Skeletal muscle satellite cell (primary cell): Measurements from ENCODE around the gene OST4.
A peak's percentile ranks its signal among the peaks of the same experiment; 100 is the strongest.

ENCODE experiments used
- H3K27me3 ChIP-seq: 2 replicates; pipeline ENCODE4 v1.7.0; 2013; ENCODE audit warnings: low read length; ENCODE audit not compliant: control insufficient read depth, insufficient read depth
- H3K36me3 ChIP-seq: 2 replicates; pipeline ENCODE4 v1.7.0; 2013; ENCODE audit warnings: mild to moderate bottlenecking, control low read depth, low read length; ENCODE audit not compliant: insufficient read depth
- H3K4me1 ChIP-seq: 2 replicates; pipeline ENCODE4 v1.7.0; 2013; ENCODE audit warnings: low read length; ENCODE audit not compliant: control insufficient read depth, insufficient read depth
- H3K4me2 ChIP-seq: 2 replicates; pipeline ENCODE4 v1.7.0; 2013; ENCODE audit warnings: mild to moderate bottlenecking, low read length
- H3K4me3 ChIP-seq: 2 replicates; pipeline ENCODE4 v1.7.0; 2013; ENCODE audit warnings: low read length
- H3K9ac ChIP-seq: 2 replicates; pipeline ENCODE4 v1.7.0; 2013; ENCODE audit warnings: mild to moderate bottlenecking, low read depth, low read length, moderate library complexity
- H3K9me3 ChIP-seq: replicated peaks from 2 replicates; pipeline ENCODE4 v1.7.0; 2013; ENCODE audit warnings: mild to moderate bottlenecking, control low read depth, low read length

The OST4 gene

GRCh38 chr2:27057184-27057583, 14.3 kb downstream of the OST4 start:
- H3K9me3 ChIP-seq: no peaks in the 10 kb centered on the region
- H3K4me3 ChIP-seq: no peak overlapping the region
- H3K4me1 ChIP-seq: no peaks in the 10 kb centered on the region
- peaks cover 20% of the 10 kb centered on the region for H3K36me3 ChIP-seq
- no peak overlapping the region for H3K4me2 ChIP-seq
- H3K9ac ChIP-seq: no peak overlapping the region
- H3K27me3 ChIP-seq: no peaks in the 10 kb centered on the region

GRCh38 chr2:27054721-27055120, 16.7 kb downstream of the OST4 start:
- peaks cover 4% of the 10 kb centered on the region for H3K4me1 ChIP-seq
- H3K27me3 ChIP-seq: no peaks in the 10 kb centered on the region
- no peak overlapping the region for H3K9ac ChIP-seq
- H3K36me3 ChIP-seq: peaks cover 15% of the 10 kb centered on the region
- no peaks in the 10 kb centered on the region for H3K9me3 ChIP-seq
- no peak overlapping the region for H3K4me3 ChIP-seq
- H3K4me2 ChIP-seq: no peak overlapping the region

- Histone ChIP-seq H3K4me2 (no peak overlapping the region), H3K4me1 (peaks cover 9% of the 10 kb centered on the region), H3K9ac (no peak overlapping the region), H3K27me3 (no peaks in the 10 kb centered on the region), H3K4me3 (no peak overlapping the region), H3K9me3 (no peaks in the 10 kb centered on the region), H3K36me3 (peaks cover 11% of the 10 kb centered on the region)
These were observed 17.7 kb downstream of the OST4 start for GRCh38 chr2:27053776-27054175.

- Histone ChIP-seq H3K4me3 (no peak overlapping the region), H3K27me3 (no peaks in the 10 kb centered on the region), H3K4me2 (no peak overlapping the region), H3K9ac (no peak overlapping the region), H3K36me3 (peaks cover 11% of the 10 kb centered on the region), H3K9me3 (no peaks in the 10 kb centered on the region), H3K4me1 (peaks cover 9% of the 10 kb centered on the region)
These were observed 18.1 kb downstream of the OST4 start for GRCh38 chr2:27053321-27053720.

- Histone ChIP-seq H3K4me2 (peak overlapping the region; percentile 99), H3K4me3 (peak overlapping the region; percentile 89), H3K4me1 (peaks cover 9% of the 10 kb centered on the region), H3K9ac (peak overlapping the region; percentile 81), H3K27me3 (no peaks in the 10 kb centered on the region), H3K36me3 (peaks cover 11% of the 10 kb centered on the region), H3K9me3 (no peaks in the 10 kb centered on the region)
These were observed 19.4 kb downstream of the OST4 start for GRCh38 chr2:27051902-27052645.

GRCh38 chr2:27050996-27051901, 20.2 kb downstream of the OST4 start, which contains the start of gene AGBL5:
TSS of gene AGBL5 (plus strand) at chr2:27051668. CDS start at chr2:27052959, 1,291 bp downstream.
- Histone ChIP-seq H3K4me1 (peaks cover 9% of the 10 kb centered on the region), H3K4me2 (peak within 1 kb of the TSS; percentile 99), H3K27me3 (no peaks in the 10 kb centered on the region), H3K9me3 (no peaks in the 10 kb centered on the region), H3K36me3 (peaks cover 11% of the 10 kb centered on the region), H3K9ac (peak within 1 kb of the TSS; percentile 81), H3K4me3 (peak within 1 kb of the TSS; percentile 93)

- H3K36me3 ChIP-seq: peaks cover 6% of the 10 kb centered on the region
- H3K4me2 ChIP-seq: peak overlapping the region; percentile 99
- peaks cover 9% of the 10 kb centered on the region for H3K4me1 ChIP-seq
- peak overlapping the region; percentile 93 for H3K4me3 ChIP-seq
- no peaks in the 10 kb centered on the region for H3K27me3 ChIP-seq
- no peaks in the 10 kb centered on the region for H3K9me3 ChIP-seq
- peak overlapping the region; percentile 79 for H3K9ac ChIP-seq
These were observed 21.0 kb downstream of the OST4 start for GRCh38 chr2:27050281-27050995.

- Histone ChIP-seq H3K9ac (peak overlapping the region; percentile 79), H3K9me3 (no peaks in the 10 kb centered on the region), H3K36me3 (peaks cover 6% of the 10 kb centered on the region), H3K4me2 (peak overlapping the region; percentile 99), H3K4me3 (peak overlapping the region; percentile 93), H3K27me3 (no peaks in the 10 kb centered on the region), H3K4me1 (peaks cover 9% of the 10 kb centered on the region)
These were observed 21.8 kb downstream of the OST4 start for GRCh38 chr2:27049422-27050280.

GRCh38 chr2:27042985-27043634, 28.3 kb downstream of the OST4 start:
- Histone ChIP-seq H3K36me3 (peaks cover 48% of the 10 kb centered on the region), H3K4me2 (no peak overlapping the region), H3K4me1 (peaks cover 10% of the 10 kb centered on the region), H3K9me3 (no peaks in the 10 kb centered on the region), H3K4me3 (no peak overlapping the region), H3K27me3 (no peaks in the 10 kb centered on the region), H3K9ac (no peak overlapping the region)

GRCh38 chr2:27042159-27042661, 29.2 kb downstream of the OST4 start:
- no peak overlapping the region for H3K4me3 ChIP-seq
- H3K4me2 ChIP-seq: no peak overlapping the region
- H3K4me1 ChIP-seq: peaks cover 10% of the 10 kb centered on the region
- H3K36me3 ChIP-seq: peaks cover 57% of the 10 kb centered on the region
- no peaks in the 10 kb centered on the region for H3K9me3 ChIP-seq
- no peak overlapping the region for H3K9ac ChIP-seq
- no peaks in the 10 kb centered on the region for H3K27me3 ChIP-seq
